ENCODE results near the gene IKZF2. TPM values are rescaled to one million over a fixed set of nuclear protein-coding genes. Genes with fewer than 3 reads are reported as not detected.
A peak's percentile ranks its signal among the peaks of the same experiment; 100 is the strongest.

Gene IKZF2
- total RNA-seq, 2 experiments from 2014 or later: 14.7 to 41.4 TPM

- Mint-ChIP-seq H3K27ac (peak overlapping the region; percentile 12), H3K4me3 (no peak overlapping the region)
Measured at GRCh38 chr2:212979799-212980198, 171.6 kb downstream of the IKZF2 start.

GRCh38 chr2:212979046-212979612 lies 172.3 kb downstream of the IKZF2 start:
- Mint-ChIP-seq H3K27me3 (no peaks in the 10 kb centered on the region), H3K9me3 (ENCODE audit: low read depth) (no peaks in the 10 kb centered on the region), H3K27ac (no peak overlapping the region), H3K36me3 (peaks cover 4% of the 10 kb centered on the region), H3K4me1 (peaks cover 11% of the 10 kb centered on the region), H3K4me3 (no peak overlapping the region)
- no peak for DNase-seq
- CTCF ChIA-PET: interaction anchor here (0.7 to 1.2 kb wide), 2 partner anchors 9 to 224 kb away, joined by 3 read pairs; no protein-coding TSS in a partner anchor
- no peak for ATAC-seq

More at GRCh38 chr2:212979799-212980198, 171.6 kb downstream of the IKZF2 start:
- Mint-ChIP-seq H3K4me1 (peaks cover 11% of the 10 kb centered on the region), H3K36me3 (peaks cover 4% of the 10 kb centered on the region), H3K27me3 (no peaks in the 10 kb centered on the region), H3K9me3 (ENCODE audit: low read depth) (no peaks in the 10 kb centered on the region)
- DNase-seq (no peak), ATAC-seq (peak; percentile 53)
- CTCF ChIA-PET: no interaction called here

GRCh38 chr2:212977152-212977551 lies 174.3 kb downstream of the IKZF2 start:
- Mint-ChIP-seq H3K4me1 (peaks cover 11% of the 10 kb centered on the region), H3K9me3 (ENCODE audit: low read depth) (no peaks in the 10 kb centered on the region), H3K4me3 (no peak overlapping the region), H3K36me3 (peaks cover 4% of the 10 kb centered on the region), H3K27me3 (no peaks in the 10 kb centered on the region), H3K27ac (no peak overlapping the region)
- ATAC-seq: no peak
- CTCF ChIA-PET: no interaction called here
- no peak for DNase-seq

GRCh38 chr2:212975333-212975732 lies 176.1 kb downstream of the IKZF2 start:
- H3K27me3 Mint-ChIP-seq: no peaks in the 10 kb centered on the region
- no peak overlapping the region for H3K4me3 Mint-ChIP-seq
- DNase-seq: no peak
- CTCF ChIA-PET: no interaction called here
- no peaks in the 10 kb centered on the region for H3K9me3 Mint-ChIP-seq (ENCODE audit: low read depth)
- no peak overlapping the region for H3K27ac Mint-ChIP-seq
- peaks cover 6% of the 10 kb centered on the region for H3K36me3 Mint-ChIP-seq
- no peak for ATAC-seq
- peaks cover 11% of the 10 kb centered on the region for H3K4me1 Mint-ChIP-seq

- Mint-ChIP-seq H3K9me3 (ENCODE audit: low read depth) (no peaks in the 10 kb centered on the region), H3K27ac (no peak overlapping the region), H3K36me3 (peaks cover 6% of the 10 kb centered on the region), H3K27me3 (no peaks in the 10 kb centered on the region), H3K4me3 (no peak overlapping the region), H3K4me1 (peaks cover 7% of the 10 kb centered on the region)
- no peak for ATAC-seq
- no peak for DNase-seq
- CTCF ChIA-PET: no interaction called here
Measured at GRCh38 chr2:212974692-212975091, 176.7 kb downstream of the IKZF2 start.

- no peak overlapping the region for H3K27ac Mint-ChIP-seq
- no peaks in the 10 kb centered on the region for H3K27me3 Mint-ChIP-seq
- CTCF ChIA-PET: no interaction called here
- peaks cover 7% of the 10 kb centered on the region for H3K4me1 Mint-ChIP-seq
- H3K9me3 Mint-ChIP-seq (ENCODE audit: low read depth): no peaks in the 10 kb centered on the region
- peaks cover 6% of the 10 kb centered on the region for H3K36me3 Mint-ChIP-seq
- DNase-seq (no peak), ATAC-seq (no peak)
- no peak overlapping the region for H3K4me3 Mint-ChIP-seq
Measured at GRCh38 chr2:212973347-212973746, 178.1 kb downstream of the IKZF2 start.

GRCh38 chr2:212970132-212970531 lies 181.3 kb downstream of the IKZF2 start:
- H3K4me3 Mint-ChIP-seq: no peak overlapping the region
- H3K4me1 Mint-ChIP-seq: peaks cover 13% of the 10 kb centered on the region
- DNase-seq: no peak
- H3K27me3 Mint-ChIP-seq: no peaks in the 10 kb centered on the region
- ATAC-seq: no peak
- no peaks in the 10 kb centered on the region for H3K9me3 Mint-ChIP-seq (ENCODE audit: low read depth)
- no peak overlapping the region for H3K27ac Mint-ChIP-seq
- CTCF ChIA-PET: no interaction called here
- peaks cover 3% of the 10 kb centered on the region for H3K36me3 Mint-ChIP-seq

- ATAC-seq (peak; percentile 60), DNase-seq (no peak)
- H3K27ac Mint-ChIP-seq: peak overlapping the region; percentile 54
- H3K4me1 Mint-ChIP-seq: peaks cover 13% of the 10 kb centered on the region
- no peaks in the 10 kb centered on the region for H3K27me3 Mint-ChIP-seq
- CTCF ChIA-PET: no interaction called here
- H3K4me3 Mint-ChIP-seq: no peak overlapping the region
- no peaks in the 10 kb centered on the region for H3K9me3 Mint-ChIP-seq (ENCODE audit: low read depth)
- peaks cover 3% of the 10 kb centered on the region for H3K36me3 Mint-ChIP-seq
Measured at GRCh38 chr2:212968284-212969081, 182.9 kb downstream of the IKZF2 start.

- Mint-ChIP-seq H3K36me3 (peaks cover 3% of the 10 kb centered on the region), H3K4me3 (no peak overlapping the region), H3K27ac (no peak overlapping the region), H3K4me1 (peaks cover 13% of the 10 kb centered on the region), H3K9me3 (ENCODE audit: low read depth) (no peaks in the 10 kb centered on the region), H3K27me3 (no peaks in the 10 kb centered on the region)
- CTCF ChIA-PET: no interaction called here
- no peak for ATAC-seq
- no peak for DNase-seq
Measured at GRCh38 chr2:212966884-212967283, 184.5 kb downstream of the IKZF2 start.

- no peak overlapping the region for H3K27ac Mint-ChIP-seq
- H3K36me3 Mint-ChIP-seq: no peaks in the 10 kb centered on the region
- peaks cover 19% of the 10 kb centered on the region for H3K4me1 Mint-ChIP-seq
- DNase-seq: no peak
- ATAC-seq: no peak
- no peaks in the 10 kb centered on the region for H3K9me3 Mint-ChIP-seq (ENCODE audit: low read depth)
- H3K27me3 Mint-ChIP-seq: no peaks in the 10 kb centered on the region
- CTCF ChIA-PET: no interaction called here
- no peak overlapping the region for H3K4me3 Mint-ChIP-seq
Measured at GRCh38 chr2:212962691-212963090, 188.7 kb downstream of the IKZF2 start.

- CTCF ChIA-PET: no interaction called here
- DNase-seq (no peak), ATAC-seq (no peak)
- Mint-ChIP-seq H3K9me3 (ENCODE audit: low read depth) (peaks cover 1% of the 10 kb centered on the region), H3K27me3 (no peaks in the 10 kb centered on the region), H3K27ac (no peak overlapping the region), H3K4me3 (no peak overlapping the region), H3K36me3 (no peaks in the 10 kb centered on the region), H3K4me1 (peaks cover 24% of the 10 kb centered on the region)
Measured at GRCh38 chr2:212961255-212961654, 190.2 kb downstream of the IKZF2 start.

- DNase-seq: no peak
- no peaks in the 10 kb centered on the region for H3K27me3 Mint-ChIP-seq
- H3K36me3 Mint-ChIP-seq: no peaks in the 10 kb centered on the region
- H3K4me3 Mint-ChIP-seq: no peak overlapping the region
- ATAC-seq: no peak
- H3K9me3 Mint-ChIP-seq (ENCODE audit: low read depth): peaks cover 2% of the 10 kb centered on the region
- peaks cover 25% of the 10 kb centered on the region for H3K4me1 Mint-ChIP-seq
- no peak overlapping the region for H3K27ac Mint-ChIP-seq
- CTCF ChIA-PET: no interaction called here
Measured at GRCh38 chr2:212960336-212960735, 191.1 kb downstream of the IKZF2 start.

GRCh38 chr2:212959471-212960117 lies 191.8 kb downstream of the IKZF2 start:
- H3K4me1 Mint-ChIP-seq: peaks cover 25% of the 10 kb centered on the region
- CTCF ChIA-PET: no interaction called here

GRCh38 chr2:212958757-212959295 lies 192.6 kb downstream of the IKZF2 start:
- H3K4me1 Mint-ChIP-seq: peaks cover 25% of the 10 kb centered on the region
- no peak overlapping the region for H3K4me3 Mint-ChIP-seq
- H3K27me3 Mint-ChIP-seq: no peaks in the 10 kb centered on the region
- ATAC-seq (no peak), DNase-seq (no peak)
- H3K36me3 Mint-ChIP-seq: no peaks in the 10 kb centered on the region
- CTCF ChIA-PET: no interaction called here
- peaks cover 2% of the 10 kb centered on the region for H3K9me3 Mint-ChIP-seq (ENCODE audit: low read depth)
- peak overlapping the region; percentile 39 for H3K27ac Mint-ChIP-seq

More at GRCh38 chr2:212959471-212960117, 191.8 kb downstream of the IKZF2 start:
- Mint-ChIP-seq H3K9me3 (ENCODE audit: low read depth) (peaks cover 2% of the 10 kb centered on the region), H3K4me3 (no peak overlapping the region), H3K27ac (no peak overlapping the region), H3K27me3 (no peaks in the 10 kb centered on the region), H3K36me3 (no peaks in the 10 kb centered on the region)
- ATAC-seq: no peak
- DNase-seq: no peak

All from activated CD8-positive, alpha-beta memory T cell treated with anti-CD3 and anti-CD28 coated beads, Interleukin-2, amount 10 ng/mL, durations not matched to agents 7 days and 5 days (primary cell).